Cerebellar nuclear complex (tissue), 1 donor: ENCODE results near the gene TFAP2D.

Experiments
- DNase-seq, 2 experiments: peaks; one replicate each; lab custom pipeline; 2025; lab: John Stamatoyannopoulos, UW

The TFAP2D gene

DNA sequence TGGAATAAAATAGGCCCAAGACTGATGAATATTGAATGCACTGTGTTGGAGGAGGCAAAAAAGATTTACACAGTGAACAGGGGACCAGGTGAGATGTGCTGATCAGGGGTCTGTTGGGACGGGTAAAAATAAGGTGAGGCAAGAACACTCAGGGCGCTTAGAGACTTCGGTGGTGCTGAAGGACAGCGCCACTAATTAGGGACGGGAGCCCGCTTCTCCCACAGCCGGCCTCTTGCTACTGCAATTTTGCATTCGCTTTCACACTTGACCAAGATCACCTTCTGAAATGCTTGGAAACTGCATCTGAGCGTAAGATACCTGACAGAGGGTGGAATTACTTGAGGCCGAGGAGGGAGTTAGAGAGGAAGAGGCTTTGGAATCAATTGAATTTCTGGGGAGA is 7.3 kb downstream of the TFAP2D start:
- no peak for DNase-seq

GRCh38 chr6:50721978-50722377 is 8.7 kb downstream of the TFAP2D start:
- no peak for DNase-seq

GRCh38 chr6:50722829-50723554 is 9.7 kb downstream of the TFAP2D start:
- no peak for DNase-seq

DNA sequence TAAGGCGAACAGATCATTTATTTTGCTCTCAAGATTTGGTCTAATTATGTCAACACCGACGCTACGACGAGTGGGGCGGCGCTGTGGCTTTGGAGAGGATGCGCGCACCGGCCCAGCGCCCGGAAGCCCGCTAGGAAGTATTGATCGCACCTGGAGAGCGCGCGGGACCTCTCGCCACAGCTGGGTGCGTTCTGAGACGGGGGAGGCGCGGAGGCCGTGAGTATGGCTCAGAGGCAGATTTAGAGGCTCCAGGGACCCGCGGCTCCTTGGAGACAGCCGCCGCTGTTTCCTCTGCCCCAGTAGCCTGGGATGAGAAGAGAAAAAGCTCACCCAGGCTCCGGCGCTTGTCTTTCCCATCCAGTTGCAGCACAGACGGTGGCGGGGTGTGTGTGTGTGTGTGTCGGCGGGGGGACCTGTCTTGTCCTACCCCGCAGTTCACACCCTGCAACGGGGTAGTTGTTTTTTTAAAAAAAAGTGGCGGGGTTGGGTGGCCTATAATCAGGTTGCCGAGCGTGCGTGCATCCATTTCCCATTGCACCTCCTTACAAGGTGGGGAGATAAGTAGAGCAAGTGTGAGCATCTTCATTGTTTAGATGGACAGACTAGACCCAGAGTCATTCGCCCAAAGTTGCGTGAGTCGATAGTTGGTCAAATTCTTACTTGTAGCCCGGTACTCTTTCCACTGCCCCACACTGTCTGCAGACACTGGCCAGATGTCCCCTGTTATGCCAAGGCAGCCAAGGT is 11.2 kb downstream of the TFAP2D start:
- no peak for DNase-seq

DNA sequence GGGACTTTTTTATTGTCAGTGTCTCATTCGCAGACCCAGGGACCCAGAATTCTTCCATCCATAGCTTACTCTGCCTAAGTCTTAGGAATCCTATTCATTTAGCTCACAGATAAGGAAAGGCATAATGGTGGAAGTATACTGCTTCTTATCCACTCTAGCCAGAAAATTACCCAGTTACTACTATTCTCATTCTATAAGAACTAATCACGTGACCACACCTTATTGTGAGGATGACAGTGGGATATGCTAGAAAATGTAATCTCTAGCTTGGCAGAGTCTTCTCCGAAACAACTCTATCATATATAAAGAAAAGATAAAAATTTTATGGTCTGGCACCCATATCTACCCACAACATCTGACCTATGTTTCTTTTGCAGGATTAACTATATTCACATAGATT is 21.2 kb downstream of the TFAP2D start:
- no peak for DNase-seq

DNA sequence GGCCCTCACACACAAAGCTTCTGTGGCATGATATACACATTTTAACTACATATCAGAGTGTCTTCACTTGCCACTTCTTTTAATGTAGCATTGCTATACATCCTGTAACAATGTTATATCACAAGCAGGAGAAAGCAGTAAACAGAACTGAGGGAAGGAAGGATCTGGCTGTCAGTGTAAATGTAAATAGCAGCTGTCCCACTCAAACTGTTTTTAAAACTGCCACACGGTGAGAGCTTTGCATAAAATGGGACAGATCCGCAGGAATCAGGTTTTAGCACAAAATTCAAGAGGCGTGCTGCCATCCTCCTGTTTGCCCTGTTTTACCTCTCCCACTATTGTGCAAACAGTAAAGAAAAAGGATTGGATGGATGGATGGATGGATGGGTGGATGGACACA is 28.8 kb downstream of the TFAP2D start:
- no peak for DNase-seq

- DNase-seq, result no peak
These were observed 31.6 kb downstream of the TFAP2D start for GRCh38 chr6:50744976-50745375.

- no peak for DNase-seq
These were observed 49.5 kb downstream of the TFAP2D start for GRCh38 chr6:50762798-50763197.

- DNase-seq, result no peak
These were observed 65.4 kb downstream of the TFAP2D start for GRCh38 chr6:50778696-50779095.

- DNase-seq, result no peak
These were observed 67.1 kb downstream of the TFAP2D start for GRCh38 chr6:50780382-50780781.

GRCh38 chr6:50785921-50786320 is 72.6 kb downstream of the TFAP2D start:
- DNase-seq, result no peak

DNA sequence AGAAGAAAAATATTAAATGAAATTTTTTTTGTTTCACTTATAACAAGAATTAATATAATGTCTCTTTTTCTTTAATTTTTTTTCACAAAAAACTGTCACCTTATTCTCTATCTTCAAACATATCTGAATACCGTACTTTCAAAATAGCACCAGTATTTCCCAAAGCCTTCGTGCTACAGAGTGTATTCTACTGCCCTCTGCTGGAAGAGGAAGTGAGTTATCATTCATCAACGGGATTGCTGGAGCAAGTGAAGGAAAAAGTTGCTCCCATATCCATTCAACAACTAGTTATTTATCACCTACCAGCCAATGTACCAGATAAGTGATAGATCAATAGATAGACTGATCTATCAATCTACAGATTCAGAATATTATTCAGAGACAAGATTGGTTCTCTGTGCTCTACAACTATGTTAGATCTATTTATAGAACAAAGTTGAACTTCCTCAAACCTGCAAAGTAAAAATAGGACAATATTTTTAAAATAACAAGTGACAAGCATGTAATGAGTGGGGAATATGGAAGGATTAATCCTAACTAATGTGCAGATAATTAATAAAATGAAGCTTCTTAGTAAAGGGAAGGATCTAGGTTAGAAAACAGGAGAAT is 78.7 kb downstream of the TFAP2D start:
- no peak for DNase-seq

GRCh38 chr6:50792771-50793170 is 79.4 kb downstream of the TFAP2D start:
- no peak for DNase-seq

GRCh38 chr6:50795574-50795973 is 82.2 kb downstream of the TFAP2D start:
- no peak for DNase-seq

GRCh38 chr6:50804283-50804682 is 91.0 kb downstream of the TFAP2D start:
- no peak for DNase-seq

DNA sequence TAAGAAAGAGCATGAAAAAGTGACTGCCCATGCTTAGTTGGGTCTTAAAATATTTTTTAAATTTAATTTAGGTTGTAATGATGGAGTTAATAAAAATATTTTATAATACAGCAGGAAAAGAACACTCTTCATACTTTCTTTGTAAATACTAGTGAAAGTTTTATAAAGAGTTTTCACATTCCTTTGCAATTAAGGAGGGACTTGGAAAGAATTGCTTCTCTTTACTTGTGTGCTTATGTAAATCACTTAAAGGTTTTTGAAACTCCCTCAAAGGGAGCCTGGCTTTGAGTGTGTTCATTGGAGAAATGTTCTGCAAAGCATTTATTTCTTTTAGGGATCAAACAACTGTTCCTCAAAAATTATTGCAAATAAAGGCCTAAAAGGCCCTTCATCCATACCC is 93.7 kb downstream of the TFAP2D start:
- no peak for DNase-seq

DNA sequence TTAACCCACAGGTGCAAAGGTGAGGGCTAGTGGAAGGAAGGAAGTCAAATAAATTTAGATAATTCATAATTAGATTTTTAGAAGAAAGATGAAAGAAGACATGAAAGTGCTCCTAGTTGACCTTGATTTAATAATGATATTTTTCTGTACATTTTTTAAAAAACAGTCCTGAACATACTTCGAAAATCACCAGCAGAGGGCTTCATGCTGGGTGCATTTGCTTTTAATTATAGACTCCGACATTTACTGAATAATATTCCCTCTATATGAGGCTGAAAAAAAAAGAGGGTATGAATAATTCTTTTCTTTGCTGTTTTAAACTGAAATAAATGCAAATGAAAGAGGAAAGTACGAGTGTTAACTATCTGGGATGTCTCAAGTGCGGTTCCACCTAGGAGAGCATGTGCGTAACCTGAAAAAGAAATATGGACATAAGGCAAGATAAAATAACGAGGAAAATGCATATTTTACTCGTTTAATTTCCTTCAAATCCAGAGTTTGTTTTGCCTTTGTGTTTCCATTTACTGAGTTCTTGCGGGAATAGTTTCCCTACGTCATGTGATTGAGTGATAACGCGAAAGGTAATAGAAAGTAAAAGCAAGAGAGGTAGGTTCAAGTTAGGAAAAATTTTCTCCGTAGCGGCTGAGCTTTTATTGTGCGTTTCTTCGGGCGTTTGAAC is 102.2 kb downstream of the TFAP2D start:
- no peak for DNase-seq

DNA sequence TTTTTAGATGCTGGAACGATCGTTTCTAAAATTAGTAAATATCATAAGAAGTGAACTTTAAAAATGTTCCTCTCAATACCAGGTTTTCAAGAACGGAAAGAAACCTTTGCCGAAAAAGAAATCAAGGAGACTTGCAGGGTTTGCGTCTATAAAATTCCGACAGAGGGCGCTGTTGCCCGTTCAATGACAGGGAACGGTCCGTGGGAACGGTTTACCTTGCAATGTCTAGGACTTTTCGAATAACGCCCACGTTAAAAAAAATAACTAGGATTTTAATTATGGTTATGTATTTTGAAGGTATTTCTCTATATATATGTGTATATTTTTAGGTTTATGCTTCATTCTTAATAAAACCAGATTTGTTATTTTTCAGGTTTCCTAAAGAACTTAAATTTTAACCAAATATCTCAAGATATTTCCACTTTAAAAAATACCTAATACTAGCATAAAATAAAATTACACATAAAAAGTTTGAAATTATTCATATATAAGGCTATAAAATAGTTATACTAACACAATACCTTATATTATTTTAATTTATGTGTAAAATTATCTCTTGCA is 102.9 kb downstream of the TFAP2D start:
- no peak for DNase-seq

DNA sequence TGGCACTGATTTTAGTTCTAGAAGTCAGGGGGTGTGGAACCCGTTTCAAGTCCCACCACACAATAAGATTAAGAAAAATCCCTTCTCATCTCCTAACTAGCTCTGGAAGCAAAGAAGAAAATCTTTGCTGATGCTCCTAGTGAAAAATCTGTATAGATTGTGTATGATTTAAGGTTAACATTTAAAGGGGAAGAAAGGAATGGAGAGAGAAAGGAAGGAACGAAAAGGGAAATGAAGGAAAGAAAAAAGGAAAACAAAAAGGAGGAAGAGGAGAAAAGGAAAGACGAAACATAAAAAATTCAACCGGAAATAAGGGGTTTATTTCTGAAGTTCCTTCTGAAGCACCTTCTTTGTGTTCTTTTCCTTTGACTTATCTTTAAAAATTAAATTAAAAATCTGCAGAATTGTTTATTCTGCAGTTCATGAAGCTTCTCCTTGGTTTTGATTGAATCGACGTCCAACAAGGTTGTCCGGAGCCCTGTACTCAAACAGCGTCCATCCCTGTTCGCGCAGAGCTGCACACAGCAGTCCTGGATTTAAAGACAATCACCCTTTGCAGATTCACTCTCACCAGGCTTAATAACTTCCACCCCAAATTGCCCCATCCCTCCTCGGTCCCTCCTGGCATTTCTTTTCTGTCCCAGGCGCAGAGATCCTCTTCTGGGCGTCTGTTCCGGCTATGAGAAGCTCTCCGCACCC is 103.8 kb downstream of the TFAP2D start:
- DNase-seq, result no peak

- no peak for DNase-seq
These were observed 104.3 kb downstream of the TFAP2D start for GRCh38 chr6:50817646-50817950.

- no peak for DNase-seq
These were observed 104.7 kb downstream of the TFAP2D start for GRCh38 chr6:50818020-50818419.

DNA sequence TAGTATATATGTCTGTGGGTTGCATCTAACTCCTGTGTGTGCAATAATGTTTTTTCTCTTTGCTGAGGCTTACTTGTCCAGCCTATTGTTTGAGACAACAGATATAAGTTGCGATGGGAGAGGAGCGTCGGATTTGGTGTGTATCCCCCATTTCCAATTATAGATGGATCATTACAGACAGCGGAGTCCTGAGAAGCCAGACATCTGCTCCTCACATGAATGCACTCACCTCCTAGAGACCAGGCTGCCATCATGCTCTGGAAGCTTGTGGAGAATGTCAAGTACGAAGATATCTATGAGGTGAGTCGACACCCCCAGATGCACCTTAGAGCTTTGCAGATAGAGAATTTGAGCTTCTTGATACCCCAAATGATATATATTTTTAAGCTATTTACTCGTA is 105.3 kb downstream of the TFAP2D start, which contains the start of gene TFAP2B:
Gene TFAP2B (plus strand): TSS at position 199 of the 400 bp plus-strand sequence. CDS start 21 bp downstream, at position 220.
- DNase-seq, result no peak
